ENCODE measurements around the gene ATP11B. TPM values are rescaled to one million over a fixed set of nuclear protein-coding genes. Genes with fewer than 3 reads are reported as not detected.
A peak's percentile ranks its signal among the peaks of the same experiment; 100 is the strongest.

ATP11B gene
- total RNA-seq, 2 donors from 2014 or later: 69.1 to 80.3 TPM

DNA sequence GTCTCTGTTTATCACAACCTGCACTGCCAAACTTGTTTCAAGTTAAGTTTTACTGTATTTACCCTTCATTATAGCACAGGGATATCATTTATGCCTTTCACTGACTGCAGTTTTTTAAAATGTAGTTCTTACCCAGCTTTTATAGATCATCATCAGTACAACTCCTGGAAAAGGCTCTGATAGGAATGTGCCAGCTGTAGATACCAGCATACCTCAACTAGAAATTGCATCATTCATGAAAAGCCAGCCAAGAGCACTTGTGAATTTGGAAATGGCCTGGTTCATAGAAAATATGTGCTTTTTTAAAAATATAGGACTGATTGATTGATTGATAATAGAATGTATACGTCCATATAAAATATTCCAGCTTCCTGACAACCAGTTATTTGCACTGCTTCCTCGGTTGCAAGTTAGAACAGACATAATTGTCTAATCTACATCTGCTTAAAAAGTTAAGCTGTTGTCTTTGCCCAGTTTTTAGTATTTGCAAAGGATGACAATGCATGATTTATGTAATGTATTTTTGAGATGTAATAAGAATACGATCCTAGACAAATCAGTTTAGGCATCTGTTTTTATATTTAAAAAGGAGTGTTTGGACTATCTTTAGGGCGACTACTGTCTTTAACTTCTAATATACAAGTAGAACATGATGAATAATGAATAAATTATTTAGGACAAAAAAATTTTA lies 128.5 kb downstream of the ATP11B start:
- Mint-ChIP-seq H3K4me1 (peaks cover 4% of the 10 kb centered on the region), H3K27ac (no peak overlapping the region), H3K36me3 (ENCODE audit: low read depth) (peaks cover 43% of the 10 kb centered on the region), H3K4me3 (no peak overlapping the region), H3K27me3 (no peaks in the 10 kb centered on the region), H3K9me3 (peaks cover 5% of the 10 kb centered on the region)
- no peak for ATAC-seq (replicated peaks)

DNA sequence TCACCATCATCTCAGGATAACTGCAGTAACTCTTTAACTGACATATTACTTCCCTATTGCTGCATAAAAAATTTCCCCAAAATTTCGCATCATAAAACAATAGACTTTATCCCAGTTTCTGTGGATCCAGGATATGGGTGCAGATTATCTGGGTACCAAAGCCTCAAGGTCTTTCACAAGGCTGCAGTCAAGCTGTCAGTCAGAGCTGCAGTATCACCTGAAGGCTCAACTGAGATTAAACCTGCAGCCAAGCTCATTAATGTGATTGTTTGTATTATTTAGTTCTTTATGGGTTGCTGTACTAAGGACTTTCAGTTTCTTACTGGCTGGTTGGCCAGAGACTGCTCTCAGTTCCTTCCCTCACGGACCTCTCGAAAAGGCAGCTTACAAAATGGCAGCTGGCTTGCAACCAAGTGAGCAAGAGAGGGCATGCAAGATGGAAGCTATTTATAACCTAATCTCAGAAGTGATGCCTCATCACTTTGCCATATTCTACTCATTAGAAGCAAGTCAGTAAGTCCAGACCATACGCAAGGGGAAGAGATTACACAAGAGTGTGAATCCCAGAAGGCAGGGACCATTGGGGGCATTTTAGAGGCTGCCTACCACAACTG lies 132.1 kb downstream of the ATP11B start:
- Mint-ChIP-seq H3K4me3 (no peak overlapping the region), H3K36me3 (ENCODE audit: low read depth) (peaks cover 38% of the 10 kb centered on the region), H3K27me3 (no peaks in the 10 kb centered on the region), H3K9me3 (peaks cover 5% of the 10 kb centered on the region), H3K4me1 (peaks cover 4% of the 10 kb centered on the region), H3K27ac (no peak overlapping the region)
- ATAC-seq (replicated peaks): no peak

DNA sequence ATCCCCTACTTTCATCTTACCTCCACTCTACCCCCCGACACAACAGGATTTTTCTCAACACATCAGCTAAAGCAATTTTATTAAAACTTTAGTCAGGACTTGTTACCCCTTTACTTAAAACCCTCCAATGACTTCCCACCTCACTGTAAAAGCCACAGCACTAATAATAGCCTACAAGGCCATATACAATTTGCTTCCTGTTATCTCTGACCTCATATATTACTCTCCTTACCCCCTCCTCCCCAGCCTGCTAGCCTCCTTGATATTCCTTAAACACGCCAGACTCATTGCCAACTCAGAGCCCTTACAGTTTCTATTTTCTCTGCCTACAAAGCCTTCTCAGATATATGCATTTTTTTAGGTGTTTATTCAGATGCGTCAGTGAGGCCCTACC lies 132.6 kb downstream of the ATP11B start:
- no peaks in the 10 kb centered on the region for H3K27me3 Mint-ChIP-seq
- H3K9me3 Mint-ChIP-seq: peaks cover 5% of the 10 kb centered on the region
- H3K4me1 Mint-ChIP-seq: peaks cover 4% of the 10 kb centered on the region
- H3K36me3 Mint-ChIP-seq (ENCODE audit: low read depth): peaks cover 34% of the 10 kb centered on the region
- no peak overlapping the region for H3K4me3 Mint-ChIP-seq
- no peak for ATAC-seq (replicated peaks)
- H3K27ac Mint-ChIP-seq: no peak overlapping the region

DNA sequence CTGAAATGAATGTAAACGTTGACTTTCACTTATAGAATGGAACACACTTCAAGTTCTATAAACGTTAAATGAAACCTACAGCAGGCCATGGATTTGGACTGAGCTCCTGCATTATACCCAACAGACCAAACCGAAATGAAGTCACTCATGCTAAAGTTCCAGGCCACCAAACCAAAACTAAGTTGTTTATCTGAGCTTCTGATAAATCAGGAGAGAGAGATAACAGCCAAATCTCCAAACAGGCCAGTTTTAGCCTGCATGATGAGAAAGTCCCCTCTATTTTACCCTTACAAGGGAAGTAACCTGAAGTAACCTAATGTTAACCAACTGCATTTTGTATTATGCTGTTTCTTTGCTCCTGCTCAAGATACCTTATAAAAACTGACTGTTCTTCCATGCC lies 142.5 kb downstream of the ATP11B start:
- H3K4me1 Mint-ChIP-seq: peaks cover 13% of the 10 kb centered on the region
- no peak for ATAC-seq (replicated peaks)
- H3K9me3 Mint-ChIP-seq: no peaks in the 10 kb centered on the region
- H3K27me3 Mint-ChIP-seq: no peaks in the 10 kb centered on the region
- no peaks in the 10 kb centered on the region for H3K36me3 Mint-ChIP-seq (ENCODE audit: low read depth)
- H3K27ac Mint-ChIP-seq: peak overlapping the region; percentile 26
- H3K4me3 Mint-ChIP-seq: no peak overlapping the region

DNA sequence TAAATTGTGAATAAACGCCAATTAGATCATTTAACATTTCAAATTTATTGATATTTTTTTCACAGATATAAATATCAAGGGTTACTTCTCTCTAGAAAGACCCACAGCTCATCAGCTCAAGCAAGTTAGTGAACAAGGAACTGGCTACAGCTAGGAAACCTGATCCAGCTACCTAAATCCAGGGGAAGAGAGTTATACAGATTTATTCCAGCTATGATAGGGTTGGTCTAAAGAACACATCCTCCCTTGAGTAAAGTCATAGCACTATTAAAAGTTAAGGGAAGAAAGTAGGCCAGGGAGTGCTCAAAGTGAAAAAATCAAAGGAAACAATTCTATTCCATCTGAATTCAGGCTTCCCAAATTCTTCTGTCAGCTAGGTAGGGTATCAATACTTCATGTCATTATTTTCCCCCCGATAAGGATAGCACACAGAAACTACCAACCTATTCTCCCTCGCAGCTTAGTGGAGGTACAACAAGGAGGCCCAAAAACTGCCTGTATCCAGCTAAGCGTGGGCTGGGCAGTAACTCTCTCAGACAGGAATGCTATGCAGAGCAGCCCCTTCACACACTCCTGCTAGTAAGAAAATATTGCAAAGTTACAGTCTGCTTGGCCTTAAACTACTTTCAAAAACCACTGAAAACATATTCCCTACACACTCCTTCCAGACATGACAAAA lies 143.1 kb downstream of the ATP11B start:
- Mint-ChIP-seq H3K4me3 (no peak overlapping the region), H3K9me3 (no peaks in the 10 kb centered on the region), H3K36me3 (ENCODE audit: low read depth) (no peaks in the 10 kb centered on the region), H3K27me3 (no peaks in the 10 kb centered on the region), H3K4me1 (peaks cover 13% of the 10 kb centered on the region), H3K27ac (peak overlapping the region; percentile 26)
- no peak for ATAC-seq (replicated peaks)

DNA sequence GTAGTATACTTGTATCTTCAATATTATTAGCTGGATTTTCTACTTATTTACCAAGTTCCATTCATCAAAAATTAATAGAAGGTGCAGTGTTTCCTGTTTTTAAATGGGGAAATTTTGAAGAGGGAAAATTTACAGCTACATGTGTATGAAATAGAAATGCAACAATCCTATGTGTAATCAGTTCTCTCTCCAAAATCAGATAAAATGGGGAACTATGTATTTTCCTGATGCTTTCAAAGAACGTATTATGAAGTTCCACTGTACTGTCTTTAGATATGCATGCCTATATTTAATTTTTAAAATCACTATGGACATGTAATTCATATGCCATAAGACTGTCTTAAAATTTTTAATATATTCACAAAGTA lies 143.6 kb downstream of the ATP11B start:
- no peaks in the 10 kb centered on the region for H3K9me3 Mint-ChIP-seq
- ATAC-seq (replicated peaks): no peak
- no peak overlapping the region for H3K4me3 Mint-ChIP-seq
- peaks cover 13% of the 10 kb centered on the region for H3K4me1 Mint-ChIP-seq
- H3K27ac Mint-ChIP-seq: no peak overlapping the region
- H3K27me3 Mint-ChIP-seq: no peaks in the 10 kb centered on the region
- H3K36me3 Mint-ChIP-seq (ENCODE audit: low read depth): no peaks in the 10 kb centered on the region

DNA sequence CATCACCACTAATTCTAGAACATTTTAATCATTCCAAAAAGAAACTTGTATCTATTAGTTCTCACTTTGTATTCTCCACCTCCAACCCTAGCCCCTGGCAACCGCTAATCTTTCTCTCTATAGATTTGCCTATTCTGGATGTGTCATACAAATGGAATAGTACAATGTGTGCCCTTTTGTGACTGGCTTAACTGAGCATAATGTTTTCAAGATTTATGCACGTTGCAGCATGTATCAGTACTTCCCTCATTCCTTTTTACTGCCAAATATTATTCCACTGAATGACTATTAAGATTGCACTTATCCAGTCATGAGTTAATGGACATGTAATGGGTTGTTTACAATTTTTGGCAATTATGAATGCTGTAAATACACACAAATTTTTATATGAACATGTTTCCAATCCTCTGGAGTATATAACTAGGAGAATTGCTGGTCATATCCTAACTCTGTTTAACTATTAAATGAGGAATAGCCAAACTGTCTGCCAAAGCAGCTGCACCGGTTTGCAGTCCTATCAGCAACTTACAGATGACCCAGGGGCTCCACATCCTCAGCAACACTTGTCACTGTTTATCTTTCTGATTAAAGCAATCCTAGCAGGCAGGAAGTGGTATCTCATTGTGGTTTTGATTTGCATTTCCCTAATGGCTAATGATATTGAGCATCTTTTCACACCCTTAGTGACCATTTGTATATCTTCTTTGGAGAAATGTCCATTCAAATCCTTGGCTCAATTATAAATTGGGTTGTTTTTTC lies 144.2 kb downstream of the ATP11B start:
- no peak overlapping the region for H3K27ac Mint-ChIP-seq
- H3K9me3 Mint-ChIP-seq: no peaks in the 10 kb centered on the region
- no peak for ATAC-seq (replicated peaks)
- peaks cover 13% of the 10 kb centered on the region for H3K4me1 Mint-ChIP-seq
- no peak overlapping the region for H3K4me3 Mint-ChIP-seq
- H3K27me3 Mint-ChIP-seq: no peaks in the 10 kb centered on the region
- H3K36me3 Mint-ChIP-seq (ENCODE audit: low read depth): no peaks in the 10 kb centered on the region

DNA sequence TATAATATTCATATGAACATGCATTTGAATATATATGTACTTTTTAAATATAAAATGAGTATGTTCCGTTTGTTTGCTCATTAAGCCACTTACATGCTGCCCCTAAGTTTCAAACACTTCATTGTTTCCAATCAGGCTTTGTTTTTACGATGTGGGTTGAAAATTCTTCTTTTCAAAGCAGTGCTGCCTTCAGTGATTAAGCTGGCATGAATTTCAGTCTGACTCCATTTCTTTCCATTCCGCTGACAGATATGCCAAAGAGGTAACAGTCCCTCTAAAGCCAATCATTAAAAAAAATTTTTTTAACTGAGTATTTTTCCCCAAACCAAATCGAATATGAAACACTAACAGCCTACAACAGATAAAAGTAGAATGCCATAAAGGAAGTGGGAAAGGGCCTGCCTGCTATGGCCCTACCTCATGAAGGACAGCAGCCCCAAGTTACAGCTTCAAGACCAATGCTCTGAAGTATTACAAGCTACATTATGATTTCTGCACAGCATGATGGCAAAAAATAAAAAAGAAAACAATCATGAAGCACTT lies 147.0 kb downstream of the ATP11B start:
- peak; percentile 89 for ATAC-seq (replicated peaks)
- no peaks in the 10 kb centered on the region for H3K9me3 Mint-ChIP-seq

DNA sequence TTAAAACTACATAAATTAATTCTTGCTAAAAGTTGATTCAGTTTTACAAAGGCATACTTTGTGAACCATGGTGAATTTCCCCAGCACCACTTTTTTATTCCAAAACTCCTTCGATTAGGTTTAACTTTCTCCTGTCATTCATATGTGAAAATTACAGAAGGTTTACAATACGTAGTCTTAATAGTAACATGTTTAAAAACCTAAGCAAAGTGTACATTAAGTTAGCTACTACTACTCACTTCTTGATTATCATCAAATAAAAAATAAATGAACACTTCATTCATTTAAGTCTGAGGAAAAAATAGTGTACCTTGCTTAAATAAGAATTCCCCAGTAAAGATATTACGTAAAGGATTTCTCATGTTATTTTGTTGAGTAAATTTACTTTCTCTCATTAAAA lies 148.4 kb downstream of the ATP11B start:
- Mint-ChIP-seq H3K27ac (no peak overlapping the region), H3K4me1 (no peaks in the 10 kb centered on the region), H3K4me3 (no peak overlapping the region), H3K36me3 (ENCODE audit: low read depth) (peaks cover 30% of the 10 kb centered on the region), H3K27me3 (no peaks in the 10 kb centered on the region), H3K9me3 (no peaks in the 10 kb centered on the region)
- ATAC-seq (replicated peaks): no peak

More for the DNA sequence above, 147.0 kb downstream of the ATP11B start:
- H3K27me3 Mint-ChIP-seq: no peaks in the 10 kb centered on the region
- H3K36me3 Mint-ChIP-seq (ENCODE audit: low read depth): peaks cover 16% of the 10 kb centered on the region
- H3K27ac Mint-ChIP-seq: peak overlapping the region; percentile 42
- peak overlapping the region; percentile 5 for H3K4me3 Mint-ChIP-seq
- H3K4me1 Mint-ChIP-seq: peaks cover 9% of the 10 kb centered on the region

DNA sequence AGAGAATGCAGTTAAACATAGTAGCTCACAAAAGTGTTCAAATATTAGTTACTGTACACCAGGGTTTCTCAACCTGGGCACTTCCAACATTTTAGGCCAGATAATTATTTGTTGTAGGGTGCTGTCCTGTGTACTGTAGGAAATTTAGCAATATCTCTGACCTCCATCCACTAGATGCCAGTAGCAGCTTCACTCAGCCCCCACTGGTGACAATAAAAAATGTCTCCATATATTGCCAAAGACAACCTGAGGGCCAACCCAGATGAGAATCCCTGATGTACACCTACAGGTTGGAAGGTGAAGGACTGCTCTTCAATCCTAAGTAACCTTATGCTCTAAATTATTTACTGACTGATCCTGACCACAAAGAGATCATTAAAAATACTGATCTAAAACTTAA lies 154.6 kb downstream of the ATP11B start:
- no peak for ATAC-seq (replicated peaks)
- no peak overlapping the region for H3K27ac Mint-ChIP-seq

DNA sequence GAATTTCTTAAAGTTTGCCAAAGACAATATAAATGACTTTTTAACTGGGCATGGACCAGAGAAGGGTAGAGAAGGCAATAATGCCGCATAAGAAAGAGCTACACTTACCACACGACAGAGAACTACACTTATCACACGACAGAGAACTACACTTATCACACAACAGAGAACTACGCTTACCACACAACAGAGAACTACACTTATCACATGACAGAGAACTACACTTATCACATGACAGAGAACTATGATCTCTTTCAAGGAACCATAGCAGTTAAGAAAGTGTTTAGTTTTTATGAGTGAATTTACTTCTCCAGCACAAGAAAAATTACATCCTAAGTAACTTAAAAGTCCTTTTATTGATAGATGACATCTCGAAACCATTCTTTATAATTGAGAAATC lies 155.0 kb downstream of the ATP11B start:
- H3K4me1 Mint-ChIP-seq: peaks cover 10% of the 10 kb centered on the region
- H3K9me3 Mint-ChIP-seq: no peaks in the 10 kb centered on the region
- no peaks in the 10 kb centered on the region for H3K27me3 Mint-ChIP-seq
- no peak for ATAC-seq (replicated peaks)
- H3K36me3 Mint-ChIP-seq (ENCODE audit: low read depth): peaks cover 50% of the 10 kb centered on the region
- no peak overlapping the region for H3K4me3 Mint-ChIP-seq
- H3K27ac Mint-ChIP-seq: no peak overlapping the region

More for the DNA sequence above, 154.6 kb downstream of the ATP11B start:
- Mint-ChIP-seq H3K4me3 (no peak overlapping the region), H3K9me3 (no peaks in the 10 kb centered on the region), H3K27me3 (no peaks in the 10 kb centered on the region), H3K36me3 (ENCODE audit: low read depth) (peaks cover 50% of the 10 kb centered on the region), H3K4me1 (peaks cover 10% of the 10 kb centered on the region)

DNA sequence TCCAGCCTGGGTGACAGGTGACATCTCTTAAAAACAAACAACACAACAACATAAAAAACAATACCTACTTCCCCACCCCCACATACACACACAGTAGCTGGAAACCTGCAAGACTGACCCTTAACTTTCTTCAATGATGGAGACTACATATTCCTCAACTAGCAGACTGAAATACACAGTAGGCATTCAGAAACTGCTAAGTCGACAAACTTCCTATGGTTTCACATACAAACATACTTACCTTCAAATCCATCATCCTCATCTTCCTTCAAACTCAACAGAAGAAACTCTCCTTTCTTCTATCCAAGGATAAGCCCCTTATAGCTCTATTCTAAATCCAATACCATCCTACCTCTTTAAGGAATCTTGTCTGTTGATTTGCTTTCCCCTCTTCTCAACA lies 156.4 kb downstream of the ATP11B start:
- H3K4me1 Mint-ChIP-seq: peaks cover 10% of the 10 kb centered on the region
- peak overlapping the region; percentile 25 for H3K27ac Mint-ChIP-seq
- no peaks in the 10 kb centered on the region for H3K9me3 Mint-ChIP-seq
- H3K27me3 Mint-ChIP-seq: no peaks in the 10 kb centered on the region
- H3K4me3 Mint-ChIP-seq: no peak overlapping the region
- peaks cover 40% of the 10 kb centered on the region for H3K36me3 Mint-ChIP-seq (ENCODE audit: low read depth)
- ATAC-seq (replicated peaks): no peak

DNA sequence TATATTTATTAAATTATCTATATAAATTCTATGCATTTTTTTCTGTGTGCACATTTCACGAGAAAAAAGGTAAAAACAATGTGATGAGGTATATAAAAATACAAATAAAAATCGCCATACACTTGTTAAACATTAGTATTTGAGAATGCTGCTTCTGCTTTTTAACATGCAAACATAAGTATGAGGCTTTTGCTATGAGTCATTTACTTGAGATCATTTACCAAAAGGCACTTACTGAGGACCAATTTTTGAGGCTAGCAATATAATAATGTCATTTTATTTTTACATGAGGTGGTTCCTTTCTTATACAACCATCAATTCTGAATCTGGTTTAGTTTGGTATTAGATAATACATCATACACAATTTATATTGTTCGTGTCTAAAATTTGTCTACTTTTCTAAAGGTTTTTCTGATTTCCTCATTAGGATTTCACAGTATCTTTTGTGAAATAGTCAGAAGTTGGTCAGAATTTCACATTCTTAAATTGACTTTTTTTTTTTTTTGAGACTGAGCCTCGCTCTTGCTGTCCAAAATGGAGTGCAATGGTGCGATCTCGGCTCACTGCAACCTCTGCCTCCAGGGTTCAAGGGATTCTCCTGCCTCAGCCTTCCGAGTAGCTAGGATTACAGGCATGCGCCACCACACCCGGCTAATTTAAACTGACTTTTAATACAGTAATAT lies 161.4 kb downstream of the ATP11B start:
- no peaks in the 10 kb centered on the region for H3K9me3 Mint-ChIP-seq
- H3K4me3 Mint-ChIP-seq: no peak overlapping the region
- H3K27me3 Mint-ChIP-seq: no peaks in the 10 kb centered on the region
- peaks cover 47% of the 10 kb centered on the region for H3K36me3 Mint-ChIP-seq (ENCODE audit: low read depth)
- no peak overlapping the region for H3K27ac Mint-ChIP-seq
- ATAC-seq (replicated peaks): no peak
- H3K4me1 Mint-ChIP-seq: peaks cover 12% of the 10 kb centered on the region

DNA sequence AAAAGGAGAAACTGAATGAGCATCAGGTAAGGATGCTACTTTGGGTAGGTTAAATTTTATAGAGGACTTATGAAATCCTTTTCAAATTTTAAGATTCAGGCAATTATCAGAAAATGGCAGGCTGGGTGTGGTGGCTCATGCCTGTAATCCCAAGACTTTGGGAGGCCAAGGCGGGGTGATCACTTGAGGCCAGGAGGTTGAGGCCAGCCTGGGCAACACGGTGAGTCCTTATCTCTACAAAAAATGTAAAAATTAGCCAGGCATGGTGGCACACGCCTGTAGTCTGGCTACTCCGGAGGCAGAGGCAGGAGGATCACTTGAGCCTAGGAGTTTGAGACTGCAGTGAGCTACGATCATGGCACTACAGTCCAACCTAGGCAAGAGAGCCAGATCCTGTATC lies 163.9 kb downstream of the ATP11B start:
- H3K27me3 Mint-ChIP-seq: no peaks in the 10 kb centered on the region
- peak overlapping the region; percentile 57 for H3K27ac Mint-ChIP-seq
- no peak overlapping the region for H3K4me3 Mint-ChIP-seq
- no peak for ATAC-seq (replicated peaks)
- H3K4me1 Mint-ChIP-seq: peaks cover 7% of the 10 kb centered on the region
- H3K36me3 Mint-ChIP-seq (ENCODE audit: low read depth): peaks cover 68% of the 10 kb centered on the region
- H3K9me3 Mint-ChIP-seq: no peaks in the 10 kb centered on the region
